Stimulated activated CD8-positive, alpha-beta memory T cell treated with anti-CD3 and anti-CD28 coated beads, Interleukin-4, amount 100 ng/mL, for 48 hours (primary cell): ENCODE measurements around the gene CYP4Z1.
"Not testable (repeated sequence)": the region's sequence is repeated elsewhere in the genome, so short reads cannot be mapped to it uniquely, and the experiment has no call there.

ENCODE experiments used
- DNase-seq: peaks from one replicate; pipeline ENCODE4 v3.0.0-alpha.2; 2020

The CYP4Z1 gene

DNA sequence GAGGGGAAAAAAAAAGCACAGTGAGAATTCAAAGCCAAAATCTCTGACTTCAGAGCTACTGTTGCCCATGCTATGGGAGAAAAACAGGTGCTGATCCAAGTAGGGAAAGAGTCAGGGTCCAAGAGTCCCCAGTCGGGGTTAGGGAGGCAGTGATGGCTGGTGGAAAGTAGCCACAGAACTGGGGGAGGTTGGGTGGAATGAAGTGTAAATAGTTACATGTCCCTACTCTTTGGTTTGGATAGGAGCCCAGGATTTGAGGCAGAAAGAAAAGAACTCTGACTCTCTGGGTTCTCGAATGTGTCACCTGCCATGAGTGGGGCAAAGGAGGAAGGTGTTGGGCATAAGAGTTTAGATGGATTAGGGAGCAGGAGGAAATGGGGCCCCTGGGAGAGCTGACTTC is 61.8 kb downstream of the CYP4Z1 start:
- DNase-seq, result not testable (repeated sequence)

DNA sequence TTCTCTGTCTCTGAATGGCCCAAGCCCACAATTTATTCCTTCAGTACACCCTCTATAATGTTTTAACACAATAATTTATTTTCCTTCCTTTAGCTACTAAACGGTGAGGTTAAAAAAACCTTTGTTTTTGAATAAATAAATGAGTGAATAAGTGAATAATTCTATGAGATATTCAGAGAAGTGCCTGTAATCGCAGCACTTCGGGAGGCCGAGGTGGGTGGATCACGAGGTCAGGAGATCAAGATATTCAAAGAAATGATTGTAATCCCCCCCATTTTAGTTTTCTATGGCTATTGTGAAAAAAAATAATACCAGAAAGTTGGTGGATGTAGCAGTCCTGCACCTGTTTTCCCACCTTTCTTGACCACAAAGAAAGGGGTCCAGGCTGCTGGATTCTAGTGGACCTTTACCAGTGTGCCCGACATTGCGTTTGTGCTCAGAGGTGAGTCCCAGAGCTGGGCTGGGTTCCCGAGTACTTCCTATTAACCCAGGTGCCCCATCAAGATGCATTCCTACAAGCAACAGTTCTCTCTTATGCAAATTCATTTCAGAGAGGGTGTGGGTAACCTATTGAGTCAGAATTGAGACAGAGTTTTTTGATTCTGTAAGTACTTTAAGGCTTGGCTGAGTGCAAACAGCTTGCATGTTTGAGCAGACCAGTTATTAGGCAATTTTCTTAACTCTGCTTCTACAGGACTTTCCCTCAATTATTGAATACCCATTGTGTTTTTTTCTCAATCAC is 62.6 kb downstream of the CYP4Z1 start:
- not testable (repeated sequence) for DNase-seq

DNA sequence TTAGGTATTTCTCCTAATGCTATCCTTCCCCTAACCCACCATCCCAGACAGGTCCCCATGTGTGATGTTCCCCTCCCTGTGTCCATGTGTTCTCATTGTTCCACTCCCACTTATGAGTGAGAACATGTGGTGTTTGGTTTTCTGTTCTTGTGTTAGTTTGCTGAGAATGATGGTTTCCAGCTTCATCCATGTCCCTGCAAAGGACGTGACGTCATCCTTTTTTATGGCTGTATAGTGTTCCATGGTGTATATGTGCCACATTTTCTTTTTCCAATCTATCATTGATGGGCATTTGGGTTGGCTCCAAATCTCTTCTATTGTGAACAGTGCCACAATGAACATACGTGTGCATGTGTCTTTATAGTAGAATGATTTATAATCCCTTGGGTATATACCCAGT is 65.6 kb downstream of the CYP4Z1 start:
- not testable (repeated sequence) for DNase-seq

DNA sequence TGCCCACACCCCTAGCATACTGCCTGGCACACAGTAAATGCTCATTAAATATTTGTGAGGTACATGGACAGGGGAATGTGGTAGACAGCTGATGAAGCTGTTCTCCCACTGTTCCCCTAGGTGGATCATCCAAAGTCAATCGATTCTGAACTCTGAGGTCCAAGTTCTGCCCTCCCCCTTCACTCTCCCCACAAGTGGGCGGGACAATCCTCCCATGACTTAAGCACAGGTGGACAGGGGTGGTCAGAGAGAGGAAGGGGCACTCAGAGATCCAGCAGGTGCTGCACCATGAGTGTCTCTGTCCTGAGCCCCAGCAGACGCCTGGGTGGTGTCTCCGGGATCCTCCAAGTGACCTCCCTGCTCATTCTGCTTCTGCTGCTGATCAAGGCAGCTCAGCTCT is 70.2 kb downstream of the CYP4Z1 start, which contains the start of gene CYP4A22:
TSS of gene CYP4A22 (plus strand) at position 244 of the 400 bp plus-strand sequence. CDS start at position 289, 45 bp downstream.
- no peak for DNase-seq

DNA sequence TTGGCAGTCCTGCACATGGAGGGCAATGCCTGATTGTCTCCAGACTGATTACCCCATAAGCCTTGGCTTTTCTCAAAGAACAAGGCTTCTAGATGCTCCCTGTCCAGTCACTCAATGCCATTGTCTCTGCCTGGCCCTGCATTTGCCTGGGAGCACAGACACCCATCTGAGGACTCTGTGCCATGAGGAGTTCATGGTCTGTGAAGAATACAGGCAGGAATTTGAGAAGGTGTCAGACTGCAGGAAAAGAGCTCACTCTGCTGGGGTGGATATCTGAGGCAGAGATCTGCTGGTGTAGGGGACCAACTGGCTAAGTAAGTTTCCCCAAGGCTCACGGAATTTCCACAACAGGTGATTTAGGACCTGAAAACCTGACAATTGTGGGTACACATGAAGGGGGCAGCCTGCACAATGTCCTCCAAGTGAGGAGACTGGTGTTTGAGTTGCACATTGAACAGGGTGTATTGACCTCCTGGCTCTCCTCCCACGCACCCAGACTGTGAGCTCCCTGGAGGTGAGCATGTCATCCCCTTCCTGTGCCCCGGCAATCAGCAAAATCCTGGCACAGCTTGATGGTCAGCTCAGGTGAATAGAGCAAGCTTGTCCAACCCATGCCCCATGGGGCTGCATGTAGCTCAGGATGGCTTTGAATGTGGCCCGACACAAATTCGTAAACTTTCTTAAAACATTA is 71.0 kb downstream of the CYP4Z1 start:
- no peak for DNase-seq

DNA sequence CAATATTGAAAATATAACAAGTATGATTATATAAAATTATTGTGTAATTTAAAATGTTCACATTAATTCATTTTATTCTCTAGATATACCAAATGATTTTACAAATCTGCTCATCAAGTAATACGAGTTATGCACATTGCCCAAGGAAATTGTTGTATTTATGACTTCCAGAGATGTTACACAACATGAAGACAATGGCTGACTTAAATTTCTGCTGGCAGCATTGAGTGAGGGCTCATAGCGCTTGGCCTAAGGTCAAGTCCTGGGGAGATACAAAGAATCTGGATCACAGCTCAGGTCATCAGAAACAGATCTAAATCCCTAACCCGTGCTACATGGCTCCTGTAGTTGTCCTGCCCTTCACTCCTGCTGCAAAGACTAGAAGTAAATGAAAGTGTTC is 73.3 kb downstream of the CYP4Z1 start:
- DNase-seq, result not testable (repeated sequence)

DNA sequence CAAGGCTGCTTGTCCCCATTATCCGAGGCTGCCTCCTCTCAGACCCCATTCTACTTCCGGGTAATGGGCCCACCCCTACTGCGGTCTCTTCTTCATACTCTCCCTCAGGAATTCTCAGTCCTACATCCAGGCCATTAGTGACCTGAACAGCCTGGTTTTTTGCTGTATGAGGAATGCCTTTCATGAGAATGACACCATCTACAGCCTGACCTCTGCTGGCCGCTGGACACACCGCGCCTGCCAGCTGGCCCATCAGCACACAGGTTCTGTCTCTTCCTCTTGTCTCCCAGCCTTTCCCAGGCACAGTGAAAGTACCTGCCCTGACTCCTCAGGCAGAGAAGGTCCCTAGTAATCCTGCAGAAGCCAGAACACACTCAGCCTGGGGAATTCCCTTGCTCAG is 76.6 kb downstream of the CYP4Z1 start:
- DNase-seq, result not testable (repeated sequence)

DNA sequence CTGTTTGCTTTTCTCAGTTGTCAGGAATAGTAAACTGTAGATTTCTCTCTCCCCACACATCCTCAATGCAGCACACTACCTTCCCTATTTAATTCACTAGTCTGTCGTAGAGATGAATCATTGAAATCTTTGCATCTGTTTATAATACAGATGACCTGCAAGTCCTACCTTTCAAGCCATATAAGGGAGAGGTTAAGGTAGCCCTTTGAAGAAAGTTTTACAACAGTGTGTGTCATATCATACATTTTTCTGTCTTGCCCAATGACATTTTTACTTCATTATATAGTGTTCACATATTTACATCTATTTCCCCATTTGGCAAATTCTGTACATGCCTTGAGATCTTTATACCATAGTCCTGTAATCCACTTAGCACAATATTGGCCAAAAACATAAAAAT is 79.5 kb downstream of the CYP4Z1 start:
- DNase-seq, result not testable (repeated sequence)

DNA sequence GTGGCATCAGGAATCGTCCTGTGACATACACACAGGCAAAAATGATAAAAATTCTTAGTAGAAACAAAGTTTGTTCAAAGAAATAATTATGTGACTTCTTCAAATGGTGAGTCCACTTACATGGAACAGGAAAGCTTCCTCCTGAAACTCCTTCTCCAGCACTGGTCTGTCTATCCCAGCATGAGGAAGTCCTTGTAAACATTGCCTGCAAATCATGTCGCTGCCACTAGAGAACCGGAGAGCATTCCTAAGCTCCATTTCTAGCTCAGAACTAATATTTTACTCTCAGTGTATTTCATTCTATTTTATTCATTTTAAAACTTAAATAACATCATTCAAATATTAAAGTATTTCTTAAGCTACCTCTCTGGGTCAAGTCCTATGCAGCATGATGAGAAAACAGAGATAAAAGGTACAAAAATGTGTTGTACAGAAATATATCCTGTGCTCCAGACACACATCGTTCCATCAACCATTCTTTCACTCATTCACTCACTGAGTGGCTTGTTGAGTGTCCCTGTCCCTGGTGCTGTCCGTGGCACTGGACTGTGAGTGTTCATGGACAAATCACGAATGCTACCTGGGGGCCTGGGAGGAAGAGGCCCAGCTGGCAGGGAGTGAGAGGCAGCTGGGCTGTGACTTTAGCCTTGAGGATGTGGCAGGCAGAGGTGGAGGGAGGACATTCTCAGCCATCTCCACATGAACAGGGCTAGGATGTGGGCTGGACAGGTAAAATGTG is 80.2 kb downstream of the CYP4Z1 start:
- no peak for DNase-seq

DNA sequence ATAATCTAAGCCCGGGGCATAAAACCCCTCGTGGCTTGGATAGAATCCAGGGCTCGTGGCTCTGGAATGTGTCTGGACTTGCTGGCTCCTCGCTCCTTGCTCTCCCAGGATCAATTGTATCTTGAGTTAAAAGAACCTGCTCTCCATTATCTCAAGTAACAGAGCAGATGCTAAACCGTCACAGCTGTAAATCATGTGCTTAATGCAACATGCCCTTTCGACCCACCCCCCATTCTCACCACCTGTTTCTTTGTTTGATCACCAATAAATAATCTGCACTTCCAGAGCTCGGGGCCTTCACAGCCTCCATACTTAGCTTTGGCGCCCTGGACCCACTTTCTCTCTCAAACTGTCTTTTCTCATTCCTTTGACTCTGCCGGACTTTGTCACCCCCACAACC is 82.1 kb downstream of the CYP4Z1 start:
- not testable (repeated sequence) for DNase-seq

DNA sequence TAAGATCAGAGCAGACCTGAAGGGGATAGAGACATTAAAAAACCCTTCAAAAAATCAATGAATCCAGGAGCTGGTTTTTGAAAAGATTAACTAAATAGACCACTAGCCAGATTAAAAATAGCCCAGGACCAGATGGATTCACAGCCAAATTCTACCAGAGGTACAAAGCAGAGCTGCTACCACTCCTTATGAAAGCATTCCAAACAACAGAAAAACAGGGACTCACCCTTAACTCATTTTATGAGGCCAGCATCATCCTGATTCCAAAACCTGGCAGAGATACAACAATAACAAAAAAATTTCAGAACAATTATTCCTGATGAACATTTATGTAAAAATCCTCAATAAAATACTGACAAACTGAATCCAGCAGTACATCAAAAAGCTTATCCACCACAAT is 89.4 kb downstream of the CYP4Z1 start:
- DNase-seq, result not testable (repeated sequence)

DNA sequence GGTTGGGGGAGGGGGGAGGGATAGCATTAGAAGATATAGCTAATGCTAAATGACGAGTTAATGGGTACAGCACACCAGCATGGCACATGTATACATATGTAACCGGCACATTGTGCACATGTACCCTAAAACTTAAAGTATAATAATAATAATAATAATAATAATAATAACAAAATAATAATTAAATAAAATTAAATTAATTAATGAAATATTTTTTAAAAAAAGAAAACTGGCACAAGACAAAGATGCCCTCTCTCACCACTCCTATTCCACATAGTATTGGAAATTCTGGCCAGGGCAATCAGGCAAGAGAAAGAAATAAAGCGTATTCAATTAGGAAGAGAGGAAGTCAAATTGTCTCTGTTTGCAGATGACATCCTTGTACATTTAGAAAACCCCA is 90.9 kb downstream of the CYP4Z1 start:
- DNase-seq, result not testable (repeated sequence)

DNA sequence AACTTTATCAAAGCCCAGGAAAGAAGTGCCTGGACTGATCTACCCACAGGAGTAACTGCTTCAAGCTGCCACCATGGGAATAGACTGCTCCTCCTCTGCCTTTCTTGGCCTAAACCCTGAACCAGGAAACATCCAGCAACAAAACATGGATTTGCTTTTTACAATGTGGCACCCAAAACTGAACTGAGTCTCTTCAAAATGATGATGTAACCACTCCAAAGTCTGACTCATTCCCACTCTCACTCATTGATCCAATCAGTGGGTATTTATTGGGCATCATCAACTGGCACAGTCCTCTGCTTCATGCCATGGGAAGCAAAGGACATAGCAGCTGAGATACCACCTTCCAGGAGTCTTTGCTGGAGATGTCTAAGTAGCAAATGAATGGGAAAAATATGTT is 93.7 kb downstream of the CYP4Z1 start:
- DNase-seq, result no peak

DNA sequence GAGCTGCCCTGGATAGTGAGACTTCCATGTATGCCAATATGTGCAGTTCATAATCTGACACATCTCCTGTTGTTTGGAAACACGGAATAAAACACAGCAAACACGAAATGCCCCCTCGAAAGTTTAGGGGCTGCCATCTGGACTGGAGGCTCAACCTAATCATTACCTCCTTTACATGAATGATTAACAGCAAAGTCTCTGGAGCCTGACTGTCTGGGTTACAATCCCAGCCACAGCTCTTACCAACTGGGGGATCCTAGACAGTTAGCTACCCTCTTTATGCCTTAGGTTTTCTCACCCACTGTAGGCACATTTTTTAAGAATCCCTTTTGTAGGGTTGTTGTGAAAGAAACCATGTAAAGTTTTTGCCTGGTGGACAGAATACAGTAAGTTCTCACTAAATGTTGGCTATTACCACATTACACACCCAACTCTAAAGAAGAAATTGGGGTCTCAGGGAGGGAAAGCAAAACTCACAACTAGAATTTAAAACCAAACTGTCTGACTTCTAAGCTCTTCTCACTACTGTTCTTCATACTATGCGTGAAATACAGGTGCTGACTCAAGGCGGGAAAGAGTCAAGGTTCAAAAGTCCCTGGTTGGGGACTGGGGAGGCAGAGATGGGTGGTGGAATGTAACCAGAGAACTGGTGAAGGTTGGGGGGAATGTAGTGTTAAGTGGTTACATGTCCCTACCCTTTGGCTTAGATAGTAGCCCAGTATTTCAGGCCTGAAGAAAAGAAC is 94.4 kb downstream of the CYP4Z1 start:
- DNase-seq, result no peak

DNA sequence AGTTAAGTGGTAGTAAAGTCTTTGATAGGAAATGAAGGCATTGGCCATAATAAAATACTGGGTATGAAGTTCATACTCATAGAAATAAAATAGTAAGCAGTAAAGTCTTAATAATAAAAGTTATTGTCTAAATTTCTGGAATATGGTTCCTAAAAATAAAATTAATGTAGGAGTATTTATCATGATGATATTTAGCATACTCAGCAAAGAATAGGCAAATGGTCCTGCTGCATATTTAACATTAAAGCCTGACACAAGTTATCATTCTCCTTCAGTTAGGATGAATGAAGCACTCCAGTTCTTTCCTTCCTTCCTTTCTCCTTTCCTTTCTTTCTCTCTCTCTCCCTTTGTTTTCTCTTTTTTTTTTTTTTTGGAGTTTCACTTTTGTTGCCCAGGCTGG is 97.5 kb downstream of the CYP4Z1 start:
- DNase-seq, result no peak
